Prostate gland (tissue), 2 donors: ENCODE measurements around the gene FREM3. TPM values are rescaled to one million over a fixed set of nuclear protein-coding genes. Genes with fewer than 3 reads are reported as not detected.

Source experiments
- DNase-seq: peaks from one replicate; pipeline ENCODE4 v3.0.0-alpha.2; 2019; ENCODE audit warnings: low spot score
- H3K27ac ChIP-seq, 2 donors: fragments of 200-600 bp; sonication (generic); 2 replicates each; pipeline ENCODE4 v1.5.1; 2017 to 2019
- H3K27me3 ChIP-seq: fragments of 200-600 bp; sonication (generic); replicated peaks from 2 replicates; pipeline ENCODE4 v1.5.1; 2019; ENCODE audit not compliant: insufficient read depth
- H3K36me3 ChIP-seq, 2 donors: fragments of 200-600 bp; sonication (generic); 1 replicate in 1 of 2; 2 replicates in 1 of 2; pipeline versions ENCODE4 v1.5.1 to v1.8.1; 2017 to 2019
- H3K4me1 ChIP-seq: fragments of 200-600 bp; sonication (generic); replicated peaks from 2 replicates; pipeline ENCODE4 v1.5.1; 2019
- H3K4me3 ChIP-seq, 2 donors: fragments of 200-600 bp; sonication (generic); 2 replicates each; pipeline ENCODE4 v1.5.1; 2017 to 2019
- H3K9me3 ChIP-seq: fragments of 200-600 bp; sonication (generic); 2 replicates; pipeline ENCODE4 v1.5.1; 2017
- POLR2A ChIP-seq: fragments of 450-650 bp; IDR thresholded peaks from one replicate; pipeline ENCODE4 v1.6.1; 2016; ENCODE audit warnings: antibody characterized with exemption, mild to moderate bottlenecking
- POLR2AphosphoS5 ChIP-seq: sonication (generic); formaldehyde crosslinking; IDR thresholded peaks from one replicate; pipeline ENCODE4 v1.6.1; 2017; ENCODE audit warnings: antibody characterized with exemption
- WGBS: methylation state at CpG from one replicate; pipeline ENCODE4 v1.1.5; 2018; 5-methylcytosine and 5-hydroxymethylcytosine counted together
- intact Hi-C: fragments of 100-400 bp; cut with DNase I; formaldehyde crosslinking; loops from one replicate; pipeline ENCODE4 v1.14.2; 2022
- total RNA-seq, 2 donors: library from RNA; depleted of rRNA; stranded (reverse); fragments of >200 nt; gene quantifications; one replicate each; pipeline ENCODE4 v1.1.0, GENCODE V29; 2016
- TF ChIP-seq, protein P1 (sequence below), 4 experiments: fragments of 200-600 bp in 2 of 4; fragments of 450-650 bp in 2 of 4; sonication (generic) in 2 of 4; IDR thresholded peaks; 1 replicate in 3 of 4; 2 replicates in 1 of 4; pipeline ENCODE4 v1.5.1; 2016 to 2019; ENCODE audit warnings: antibody characterized with exemption in 4 of 4, mild to moderate bottlenecking in 2 of 4, moderate library complexity in 2 of 4

FREM3 gene
- total RNA-seq, 2 donors from 2014 or later, result 0.06 TPM; not detected in 1

- intact Hi-C loops, result no loop called here
- H3K27me3 ChIP-seq, result no peaks in the 10 kb centered on the region
- DNase-seq, result no peak
- H3K4me3 ChIP-seq, result no peak overlapping the region
- no peaks in the 10 kb centered on the region for H3K9me3 ChIP-seq
- TF ChIP-seq POLR2A, result no peak
- TF ChIP-seq, protein P1, sequence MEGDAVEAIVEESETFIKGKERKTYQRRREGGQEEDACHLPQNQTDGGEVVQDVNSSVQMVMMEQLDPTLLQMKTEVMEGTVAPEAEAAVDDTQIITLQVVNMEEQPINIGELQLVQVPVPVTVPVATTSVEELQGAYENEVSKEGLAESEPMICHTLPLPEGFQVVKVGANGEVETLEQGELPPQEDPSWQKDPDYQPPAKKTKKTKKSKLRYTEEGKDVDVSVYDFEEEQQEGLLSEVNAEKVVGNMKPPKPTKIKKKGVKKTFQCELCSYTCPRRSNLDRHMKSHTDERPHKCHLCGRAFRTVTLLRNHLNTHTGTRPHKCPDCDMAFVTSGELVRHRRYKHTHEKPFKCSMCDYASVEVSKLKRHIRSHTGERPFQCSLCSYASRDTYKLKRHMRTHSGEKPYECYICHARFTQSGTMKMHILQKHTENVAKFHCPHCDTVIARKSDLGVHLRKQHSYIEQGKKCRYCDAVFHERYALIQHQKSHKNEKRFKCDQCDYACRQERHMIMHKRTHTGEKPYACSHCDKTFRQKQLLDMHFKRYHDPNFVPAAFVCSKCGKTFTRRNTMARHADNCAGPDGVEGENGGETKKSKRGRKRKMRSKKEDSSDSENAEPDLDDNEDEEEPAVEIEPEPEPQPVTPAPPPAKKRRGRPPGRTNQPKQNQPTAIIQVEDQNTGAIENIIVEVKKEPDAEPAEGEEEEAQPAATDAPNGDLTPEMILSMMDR (IDR thresholded peaks at IDR 0.05), result no peak
- no peaks in the 10 kb centered on the region for H3K36me3 ChIP-seq
- no peaks in the 10 kb centered on the region for H3K4me1 ChIP-seq
- H3K27ac ChIP-seq, result no peak overlapping the region
Measured at GRCh38 chr4:143575331-143575730, 125.1 kb downstream of the FREM3 start.

GRCh38 chr4:143564472-143564871 is 136.0 kb downstream of the FREM3 start:
- Histone ChIP-seq H3K9me3 (no peaks in the 10 kb centered on the region), H3K4me3 (no peak overlapping the region), H3K27ac (no peak overlapping the region), H3K27me3 (no peaks in the 10 kb centered on the region), H3K36me3 (no peaks in the 10 kb centered on the region), H3K4me1 (no peaks in the 10 kb centered on the region)
- intact Hi-C loops, result no loop called here
- no peak for DNase-seq
- 93% methylated on average over 2 of the region's 2 CpGs for WGBS
- TF ChIP-seq POLR2AphosphoS5, result no peak
- TF ChIP-seq, protein P1 (IDR thresholded peaks at IDR 0.05), result no peak
- no peak for TF ChIP-seq POLR2A

DNA sequence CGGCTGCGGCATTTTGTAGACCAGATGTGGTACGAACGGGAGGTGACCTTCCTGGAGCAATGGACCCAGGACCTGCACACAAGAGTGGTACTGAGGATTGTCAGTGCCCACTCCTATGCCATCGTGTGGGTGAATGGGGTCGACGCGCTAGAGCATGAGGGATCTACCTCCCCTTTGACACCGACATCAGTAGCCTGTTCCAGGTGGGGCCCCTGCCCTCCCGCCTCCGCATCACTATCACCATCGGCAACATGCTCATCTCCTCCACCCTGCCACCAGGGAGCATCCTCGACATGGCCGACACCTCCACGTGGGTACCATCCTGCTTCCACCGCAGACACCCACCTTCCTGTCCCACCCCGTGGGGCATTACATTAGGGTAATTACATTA is 140.7 kb downstream of the FREM3 start:
- no peaks in the 10 kb centered on the region for H3K4me1 ChIP-seq
- no peaks in the 10 kb centered on the region for H3K36me3 ChIP-seq
- no peak for TF ChIP-seq POLR2A
- TF ChIP-seq, protein P1 (IDR thresholded peaks at IDR 0.05), result no peak
- no peak for TF ChIP-seq POLR2AphosphoS5
- 68% methylated on average over 17 of the region's 17 CpGs for WGBS
- no peak for DNase-seq
- H3K27ac ChIP-seq, result no peak overlapping the region
- H3K27me3 ChIP-seq, result no peaks in the 10 kb centered on the region
- peak overlapping the region; percentile 44 for H3K4me3 ChIP-seq
- H3K9me3 ChIP-seq, result no peaks in the 10 kb centered on the region
- intact Hi-C loops, result loop anchor here (10.0 kb wide), 1 partner anchor 355 kb away; no protein-coding TSS in a partner anchor

DNA sequence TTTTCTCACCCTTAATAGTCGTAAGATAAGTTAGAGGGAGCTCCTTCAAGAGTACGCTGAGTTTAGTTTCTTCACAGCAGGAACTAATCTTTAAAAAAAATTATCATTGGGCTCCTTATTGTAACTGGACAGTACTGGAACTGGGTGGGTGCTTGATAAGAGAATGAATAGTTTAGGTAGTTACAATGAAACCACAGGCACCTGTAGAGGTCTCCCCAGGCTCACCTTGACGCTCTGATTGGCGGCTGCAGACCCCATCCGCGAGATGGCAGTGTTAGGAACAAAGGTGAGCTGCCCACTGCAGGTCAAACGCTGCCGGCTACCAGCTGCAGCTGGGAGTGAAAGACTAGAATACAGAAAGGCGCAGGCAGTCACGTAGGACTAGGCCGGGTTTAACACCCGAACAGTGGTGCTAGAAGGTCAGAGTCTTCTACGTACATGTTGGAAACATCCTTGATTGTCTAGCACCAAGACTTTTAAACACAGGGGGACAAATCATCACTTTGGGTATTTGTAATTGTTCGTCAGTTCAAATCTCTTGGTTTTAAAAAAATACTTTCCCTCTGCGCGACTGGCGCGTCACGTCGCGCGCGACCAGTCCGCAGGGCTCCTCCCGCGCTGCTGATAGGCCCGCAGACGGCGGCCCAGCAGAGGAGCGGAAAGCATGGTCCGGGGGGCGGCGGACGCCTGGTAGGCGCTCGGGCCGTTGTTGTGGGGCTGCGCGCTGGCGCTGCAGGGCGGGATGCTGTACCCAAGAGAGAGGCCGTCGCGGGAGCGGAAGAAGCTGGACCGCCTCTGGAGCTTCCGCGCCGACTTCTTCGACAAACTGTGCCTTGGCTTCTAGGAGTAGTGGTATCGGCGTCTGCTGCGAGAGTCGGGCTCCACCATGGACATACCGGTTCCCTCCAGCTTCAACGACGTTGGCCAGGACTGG is 141.4 kb downstream of the FREM3 start:
- peak; percentile 54 for DNase-seq
- WGBS, result 6% methylated on average over 57 of the region's 57 CpGs
- intact Hi-C loops, result loop anchor here (10.0 kb wide), 1 partner anchor 356 kb away; no protein-coding TSS in a partner anchor
- Histone ChIP-seq H3K36me3 (no peaks in the 10 kb centered on the region), H3K4me1 (no peaks in the 10 kb centered on the region), H3K4me3 (peak overlapping the region; percentile 44), H3K27ac (peak overlapping the region in 1 of 2 donors; percentile 6), H3K9me3 (no peaks in the 10 kb centered on the region), H3K27me3 (no peaks in the 10 kb centered on the region)
- TF ChIP-seq POLR2A, result no peak
- TF ChIP-seq POLR2AphosphoS5, result peak; percentile 23
- TF ChIP-seq, protein P1 (IDR thresholded peaks at IDR 0.05), result peak in 2 of 4 experiments; percentile 42

DNA sequence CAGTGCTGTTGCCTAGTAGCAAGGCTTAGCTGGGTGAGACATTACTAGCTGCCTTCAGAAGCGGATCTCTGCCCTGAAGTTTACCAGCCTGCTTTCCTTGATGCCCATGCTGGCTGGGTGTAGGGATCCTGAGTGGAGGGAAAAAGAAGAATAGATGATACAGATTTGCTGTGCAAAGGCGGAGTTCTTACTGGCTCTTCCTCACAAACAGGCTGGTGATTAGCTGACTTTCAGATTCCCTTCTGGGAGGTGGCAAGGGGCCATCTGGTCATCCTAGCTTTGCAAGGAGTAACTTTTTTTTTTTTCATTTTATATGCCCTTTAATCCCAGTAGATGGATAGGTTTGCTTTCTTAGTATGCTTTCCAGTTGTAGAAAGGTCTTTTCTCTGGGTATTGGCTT is 142.2 kb downstream of the FREM3 start:
- H3K4me3 ChIP-seq, result no peak overlapping the region
- intact Hi-C loops, result loop anchor here (10.0 kb wide), 1 partner anchor 357 kb away; no protein-coding TSS in a partner anchor
- no peaks in the 10 kb centered on the region for H3K9me3 ChIP-seq
- H3K27ac ChIP-seq, result no peak overlapping the region
- 79% methylated on average over 2 of the region's 2 CpGs for WGBS
- no peaks in the 10 kb centered on the region for H3K4me1 ChIP-seq
- no peaks in the 10 kb centered on the region for H3K36me3 ChIP-seq
- no peaks in the 10 kb centered on the region for H3K27me3 ChIP-seq
- DNase-seq, result no peak
- TF ChIP-seq POLR2AphosphoS5 (no peak), POLR2A (no peak)
- TF ChIP-seq, protein P1 (IDR thresholded peaks at IDR 0.05), result no peak
